Measurements from ENCODE around the gene MARVELD1. TPM values are rescaled to one million over a fixed set of nuclear protein-coding genes. Genes with fewer than 3 reads are reported as not detected.
A peak's percentile ranks its signal among the peaks of the same experiment; 100 is the strongest.

Gene MARVELD1
- polyA plus RNA-seq, 1 experiment = 79.4 TPM

- no peaks in the 10 kb centered on the region for H3K27me3 ChIP-seq (ENCODE audit: control insufficient read depth, insufficient read depth, low read length)
- DNase-seq (ENCODE audit: low read depth) = no peak
- no peak for TF ChIP-seq CTCF (IDR thresholded peaks at IDR 0.05; ENCODE audit: insufficient read depth, low read depth, low read length)
- ChIA-PET CTCF (interaction anchor here (0.9 to 20.3 kb wide), 4 partner anchors 9 to 35 kb away, joined by 3 to 517 read pairs (median 22); partner anchors contain the start of gene ZFYVE27), POLR2A (no interaction called here)
- H3K36me3 ChIP-seq (ENCODE audit: control insufficient read depth, insufficient read depth, low read length) = no peaks in the 10 kb centered on the region
- no peak overlapping the region for H3K4me3 ChIP-seq (ENCODE audit: low read depth, low read length)
Observed at GRCh38 chr10:97711640-97712572, 1.6 kb upstream of the MARVELD1 start.

- POLR2A ChIA-PET = interaction anchor here (0.5 to 1.4 kb wide), 5 partner anchors 16 to 289 kb away, joined by 3 to 10 read pairs (median 5); partner anchors contain the start of gene ZFYVE27
- peak; percentile 37 for TF ChIP-seq CTCF (IDR thresholded peaks at IDR 0.05; ENCODE audit: insufficient read depth, low read depth, low read length)
- no peaks in the 10 kb centered on the region for H3K27me3 ChIP-seq (ENCODE audit: control insufficient read depth, insufficient read depth, low read length)
Observed at GRCh38 chr10:97713826-97714400, 383 bp downstream of the MARVELD1 start.

GRCh38 chr10:97714401-97715258 is 1.1 kb downstream of the MARVELD1 start:
- Histone ChIP-seq H3K36me3 (ENCODE audit: control insufficient read depth, insufficient read depth, low read length) (peaks cover 8% of the 10 kb centered on the region), H3K4me3 (ENCODE audit: low read depth, low read length) (peak overlapping the region; percentile 71), H3K27me3 (ENCODE audit: control insufficient read depth, insufficient read depth, low read length) (no peaks in the 10 kb centered on the region)
- TF ChIP-seq CTCF (IDR thresholded peaks at IDR 0.05; ENCODE audit: insufficient read depth, low read depth, low read length) = no peak
- POLR2A ChIA-PET = interaction anchor here (0.5 to 1.4 kb wide), 6 partner anchors 10 to 290 kb away, joined by 3 to 15 read pairs (median 5); no protein-coding TSS in a partner anchor
- DNase-seq (ENCODE audit: low read depth) = no peak
- CTCF ChIA-PET = interaction anchor here (1.0 to 20.3 kb wide), 7 partner anchors 12 to 76 kb away, joined by 3 to 517 read pairs (median 5); partner anchors contain the start of genes AVPI1 and ZFYVE27

More at GRCh38 chr10:97713826-97714400, 383 bp downstream of the MARVELD1 start:
- CTCF ChIA-PET = interaction anchor here (1.0 to 20.3 kb wide), 6 partner anchors 11 to 75 kb away, joined by 3 to 517 read pairs (median 8); partner anchors contain the start of genes AVPI1 and ZFYVE27
- Histone ChIP-seq H3K4me3 (ENCODE audit: low read depth, low read length) (peak overlapping the region; percentile 71), H3K36me3 (ENCODE audit: control insufficient read depth, insufficient read depth, low read length) (peaks cover 6% of the 10 kb centered on the region)
- DNase-seq (ENCODE audit: low read depth) = no peak

GRCh38 chr10:97715259-97715874 is 1.8 kb downstream of the MARVELD1 start:
- TF ChIP-seq CTCF (IDR thresholded peaks at IDR 0.05; ENCODE audit: insufficient read depth, low read depth, low read length) = no peak
- CTCF ChIA-PET = interaction anchor here (1.0 to 20.3 kb wide), 4 partner anchors 14 to 29 kb away, joined by 3 to 517 read pairs (median 7); partner anchors contain the start of genes AVPI1 and ZFYVE27
- Histone ChIP-seq H3K27me3 (ENCODE audit: control insufficient read depth, insufficient read depth, low read length) (no peaks in the 10 kb centered on the region), H3K36me3 (ENCODE audit: control insufficient read depth, insufficient read depth, low read length) (peaks cover 8% of the 10 kb centered on the region), H3K4me3 (ENCODE audit: low read depth, low read length) (peak overlapping the region; percentile 71)
- DNase-seq (ENCODE audit: low read depth) = no peak
- POLR2A ChIA-PET = interaction anchor here (0.5 to 1.4 kb wide), 4 partner anchors 9 to 92 kb away, joined by 3 to 15 read pairs (median 7); no protein-coding TSS in a partner anchor

Data from BJ (cell line).